Measurements from ENCODE around the gene ARHGEF11. TPM values are rescaled to one million over a fixed set of nuclear protein-coding genes. Genes with fewer than 3 reads are reported as not detected.

The ARHGEF11 gene
- total and polyA plus RNA-seq, 8 donors, result 6.6 to 125 (median 32.7) TPM

GRCh38 chr1:156898971-156899664 lies 146.4 kb downstream of the ARHGEF11 start:
- peaks cover 0 to 66% (median 9%) of the 10 kb centered on the region in 3 donors for H3K27me3 ChIP-seq
- peaks cover 8 to 62% (median 15%) of the 10 kb centered on the region in 4 donors for H3K4me1 ChIP-seq
- TF ChIP-seq POLR2A (IDR thresholded peaks at IDR 0.05), result no peak
- no peak for TF ChIP-seq CTCF (IDR thresholded peaks at IDR 0.05)
- TF ChIP-seq POLR2AphosphoS5 (IDR thresholded peaks at IDR 0.05), result no peak
- no peak for TF ChIP-seq EP300 (IDR thresholded peaks at IDR 0.05)
- peak overlapping the region in 2 of 5 donors; percentile 18 to 27 for H3K27ac ChIP-seq
- intact Hi-C loops (cut with DNase I; ENCODE audit: low total_unique reads), result no loop called here
- 76 to 84% (median 79%) methylated on average over 12 of the region's 12 CpGs for WGBS, 5 donors
- H3K36me3 ChIP-seq, result no peaks in the 10 kb centered on the region
- no peak for DNase-seq
- no peaks in the 10 kb centered on the region for H3K9me3 ChIP-seq
- no peak overlapping the region for H3K4me3 ChIP-seq

GRCh38 chr1:156898161-156898566 lies 147.4 kb downstream of the ARHGEF11 start:
- no peaks in the 10 kb centered on the region for H3K36me3 ChIP-seq
- H3K4me1 ChIP-seq, result peaks cover 8 to 68% (median 22%) of the 10 kb centered on the region in 4 donors
- intact Hi-C loops (cut with DNase I; ENCODE audit: low total_unique reads), result no loop called here
- DNase-seq, result peak; percentile 30 to 88
- peaks cover 5 to 75% (median 17%) of the 10 kb centered on the region in 3 donors for H3K27me3 ChIP-seq
- WGBS, 5 donors, result 21 to 42% (median 30%) methylated on average over 9 to 13 of the region's 13 CpGs
- no peaks in the 10 kb centered on the region for H3K9me3 ChIP-seq
- peak overlapping the region in 4 of 5 donors; percentile 53 to 91 (median 72) for H3K27ac ChIP-seq
- H3K4me3 ChIP-seq, result peak overlapping the region in 1 of 4 donors; percentile 24
- TF ChIP-seq POLR2AphosphoS5 (IDR thresholded peaks at IDR 0.05) (no peak), CTCF (IDR thresholded peaks at IDR 0.05) (no peak), EP300 (IDR thresholded peaks at IDR 0.05) (no peak), POLR2A (IDR thresholded peaks at IDR 0.05) (no peak)

GRCh38 chr1:156897078-156897825 lies 148.3 kb downstream of the ARHGEF11 start:
- Histone ChIP-seq H3K9me3 (no peaks in the 10 kb centered on the region), H3K4me1 (peaks cover 16 to 77% (median 29%) of the 10 kb centered on the region in 4 donors), H3K27me3 (peaks cover 5 to 85% (median 21%) of the 10 kb centered on the region in 3 donors), H3K27ac (peak overlapping the region in 4 of 5 donors; percentile 53 to 91 (median 72)), H3K4me3 (no peak overlapping the region), H3K36me3 (no peaks in the 10 kb centered on the region)
- TF ChIP-seq CTCF (IDR thresholded peaks at IDR 0.05) (no peak), POLR2A (IDR thresholded peaks at IDR 0.05) (no peak), EP300 (IDR thresholded peaks at IDR 0.05) (no peak), POLR2AphosphoS5 (IDR thresholded peaks at IDR 0.05) (no peak)
- WGBS, 5 donors, result 67 to 84% (median 81%) methylated on average over 13 to 14 of the region's 14 CpGs
- DNase-seq, result no peak
- intact Hi-C loops (cut with DNase I; ENCODE audit: low total_unique reads), result no loop called here

- peaks cover 19 to 83% (median 33%) of the 10 kb centered on the region in 4 donors for H3K4me1 ChIP-seq
- no peak for DNase-seq
- 78 to 83% (median 80%) methylated on average over 14 to 16 of the region's 16 CpGs for WGBS, 5 donors
- H3K4me3 ChIP-seq, result no peak overlapping the region
- peak overlapping the region in 4 of 5 donors; percentile 53 to 91 (median 72) for H3K27ac ChIP-seq
- peaks cover 5 to 87% (median 25%) of the 10 kb centered on the region in 3 donors for H3K27me3 ChIP-seq
- intact Hi-C loops (cut with DNase I; ENCODE audit: low total_unique reads), result no loop called here
- TF ChIP-seq EP300 (IDR thresholded peaks at IDR 0.05) (no peak), POLR2AphosphoS5 (IDR thresholded peaks at IDR 0.05) (no peak)
- H3K36me3 ChIP-seq, result no peaks in the 10 kb centered on the region
- no peaks in the 10 kb centered on the region for H3K9me3 ChIP-seq
Measured at GRCh38 chr1:156896490-156897033, 149.0 kb downstream of the ARHGEF11 start.
